ENCODE results near the gene ATG9B.
"Not testable (repeated sequence)": the region's sequence is repeated elsewhere in the genome, so short reads cannot be mapped to it uniquely, and the experiment has no call there.

The ATG9B gene

GRCh38 chr7:151056283-151056665 lies 32.0 kb upstream of the ATG9B start:
- H3K4me1 ChIP-seq (ENCODE audit: control insufficient read depth, insufficient read depth, low read length): peaks cover 34% of the 10 kb centered on the region

GRCh38 chr7:151053751-151054150 lies 29.5 kb upstream of the ATG9B start:
- Histone ChIP-seq H3K4me3 (ENCODE audit: low read length) (no peak overlapping the region), H3K4me1 (ENCODE audit: control insufficient read depth, insufficient read depth, low read length) (peaks cover 18% of the 10 kb centered on the region), H3K36me3 (ENCODE audit: control insufficient read depth, insufficient read depth, low read length) (no peaks in the 10 kb centered on the region), H3K9ac (ENCODE audit: low read length) (no peak overlapping the region), H3K9me3 (ENCODE audit: control insufficient read depth, low read length) (no peaks in the 10 kb centered on the region), H3K27me3 (ENCODE audit: control insufficient read depth, insufficient read depth, low read length) (peaks cover 13% of the 10 kb centered on the region)

More at GRCh38 chr7:151056283-151056665, 32.0 kb upstream of the ATG9B start:
- Histone ChIP-seq H3K27me3 (ENCODE audit: control insufficient read depth, insufficient read depth, low read length) (no peaks in the 10 kb centered on the region), H3K9ac (ENCODE audit: low read length) (no peak overlapping the region), H3K9me3 (ENCODE audit: control insufficient read depth, low read length) (no peaks in the 10 kb centered on the region), H3K4me3 (ENCODE audit: low read length) (no peak overlapping the region), H3K36me3 (ENCODE audit: control insufficient read depth, insufficient read depth, low read length) (no peaks in the 10 kb centered on the region)

- Histone ChIP-seq H3K27me3 (ENCODE audit: control insufficient read depth, insufficient read depth, low read length) (peaks cover 13% of the 10 kb centered on the region), H3K9ac (ENCODE audit: low read length) (no peak overlapping the region), H3K9me3 (ENCODE audit: control insufficient read depth, low read length) (no peaks in the 10 kb centered on the region), H3K4me3 (ENCODE audit: low read length) (no peak overlapping the region), H3K4me1 (ENCODE audit: control insufficient read depth, insufficient read depth, low read length) (peaks cover 12% of the 10 kb centered on the region), H3K36me3 (ENCODE audit: control insufficient read depth, insufficient read depth, low read length) (no peaks in the 10 kb centered on the region)
These were observed 28.8 kb upstream of the ATG9B start for GRCh38 chr7:151053096-151053495.

- Histone ChIP-seq H3K9me3 (ENCODE audit: control insufficient read depth, low read length) (no peaks in the 10 kb centered on the region), H3K36me3 (ENCODE audit: control insufficient read depth, insufficient read depth, low read length) (no peaks in the 10 kb centered on the region), H3K27me3 (ENCODE audit: control insufficient read depth, insufficient read depth, low read length) (peaks cover 13% of the 10 kb centered on the region), H3K9ac (ENCODE audit: low read length) (no peak overlapping the region), H3K4me1 (ENCODE audit: control insufficient read depth, insufficient read depth, low read length) (no peaks in the 10 kb centered on the region), H3K4me3 (ENCODE audit: low read length) (no peak overlapping the region)
These were observed 26.8 kb upstream of the ATG9B start for GRCh38 chr7:151051108-151051507.

GRCh38 chr7:151048911-151049463 lies 24.7 kb upstream of the ATG9B start:
- Histone ChIP-seq H3K36me3 (ENCODE audit: control insufficient read depth, insufficient read depth, low read length) (no peaks in the 10 kb centered on the region), H3K9ac (ENCODE audit: low read length) (no peak overlapping the region), H3K27me3 (ENCODE audit: control insufficient read depth, insufficient read depth, low read length) (peaks cover 13% of the 10 kb centered on the region), H3K4me3 (ENCODE audit: low read length) (no peak overlapping the region), H3K4me1 (ENCODE audit: control insufficient read depth, insufficient read depth, low read length) (no peaks in the 10 kb centered on the region), H3K9me3 (ENCODE audit: control insufficient read depth, low read length) (no peaks in the 10 kb centered on the region)

GRCh38 chr7:151047976-151048815 lies 23.9 kb upstream of the ATG9B start, which contains the start of gene ASIC3:
TSS of gene ASIC3 (plus strand) at chr7:151048531. CDS start at chr7:151048886, 355 bp downstream.
- no peak within 1 kb of the TSS for H3K9ac ChIP-seq (ENCODE audit: low read length)
- H3K36me3 ChIP-seq (ENCODE audit: control insufficient read depth, insufficient read depth, low read length): no peaks in the 10 kb centered on the region

GRCh38 chr7:151046603-151047573 lies 22.6 kb upstream of the ATG9B start:
- Histone ChIP-seq H3K27me3 (ENCODE audit: control insufficient read depth, insufficient read depth, low read length) (peaks cover 13% of the 10 kb centered on the region), H3K4me1 (ENCODE audit: control insufficient read depth, insufficient read depth, low read length) (no peaks in the 10 kb centered on the region), H3K36me3 (ENCODE audit: control insufficient read depth, insufficient read depth, low read length) (no peaks in the 10 kb centered on the region), H3K4me3 (ENCODE audit: low read length) (no peak overlapping the region), H3K9ac (ENCODE audit: low read length) (no peak overlapping the region), H3K9me3 (ENCODE audit: control insufficient read depth, low read length) (no peaks in the 10 kb centered on the region)

More at GRCh38 chr7:151047976-151048815, 23.9 kb upstream of the ATG9B start, which contains the start of gene ASIC3:
- Histone ChIP-seq H3K4me1 (ENCODE audit: control insufficient read depth, insufficient read depth, low read length) (no peaks in the 10 kb centered on the region), H3K4me3 (ENCODE audit: low read length) (no peak within 1 kb of the TSS), H3K9me3 (ENCODE audit: control insufficient read depth, low read length) (no peaks in the 10 kb centered on the region), H3K27me3 (ENCODE audit: control insufficient read depth, insufficient read depth, low read length) (peaks cover 13% of the 10 kb centered on the region)

GRCh38 chr7:151045967-151046366 lies 21.7 kb upstream of the ATG9B start:
- Histone ChIP-seq H3K9me3 (ENCODE audit: control insufficient read depth, low read length) (no peaks in the 10 kb centered on the region), H3K4me1 (ENCODE audit: control insufficient read depth, insufficient read depth, low read length) (no peaks in the 10 kb centered on the region), H3K4me3 (ENCODE audit: low read length) (no peak overlapping the region), H3K9ac (ENCODE audit: low read length) (no peak overlapping the region), H3K36me3 (ENCODE audit: control insufficient read depth, insufficient read depth, low read length) (no peaks in the 10 kb centered on the region), H3K27me3 (ENCODE audit: control insufficient read depth, insufficient read depth, low read length) (peaks cover 13% of the 10 kb centered on the region)

GRCh38 chr7:151045262-151045661 lies 21.0 kb upstream of the ATG9B start:
- no peaks in the 10 kb centered on the region for H3K36me3 ChIP-seq (ENCODE audit: control insufficient read depth, insufficient read depth, low read length)

GRCh38 chr7:151043959-151044358 lies 19.7 kb upstream of the ATG9B start:
- no peaks in the 10 kb centered on the region for H3K36me3 ChIP-seq (ENCODE audit: control insufficient read depth, insufficient read depth, low read length)
- no peak overlapping the region for H3K9ac ChIP-seq (ENCODE audit: low read length)
- H3K27me3 ChIP-seq (ENCODE audit: control insufficient read depth, insufficient read depth, low read length): no peaks in the 10 kb centered on the region
- H3K4me3 ChIP-seq (ENCODE audit: low read length): no peak overlapping the region
- peaks cover 16% of the 10 kb centered on the region for H3K4me1 ChIP-seq (ENCODE audit: control insufficient read depth, insufficient read depth, low read length)
- no peaks in the 10 kb centered on the region for H3K9me3 ChIP-seq (ENCODE audit: control insufficient read depth, low read length)

More at GRCh38 chr7:151045262-151045661, 21.0 kb upstream of the ATG9B start:
- H3K9ac ChIP-seq (ENCODE audit: low read length): no peak overlapping the region
- peaks cover 3% of the 10 kb centered on the region for H3K4me1 ChIP-seq (ENCODE audit: control insufficient read depth, insufficient read depth, low read length)
- H3K27me3 ChIP-seq (ENCODE audit: control insufficient read depth, insufficient read depth, low read length): peaks cover 8% of the 10 kb centered on the region
- no peak overlapping the region for H3K4me3 ChIP-seq (ENCODE audit: low read length)
- H3K9me3 ChIP-seq (ENCODE audit: control insufficient read depth, low read length): no peaks in the 10 kb centered on the region

GRCh38 chr7:151043449-151043848 lies 19.2 kb upstream of the ATG9B start:
- peaks cover 21% of the 10 kb centered on the region for H3K4me1 ChIP-seq (ENCODE audit: control insufficient read depth, insufficient read depth, low read length)
- not testable (repeated sequence) for H3K9me3 ChIP-seq (ENCODE audit: control insufficient read depth, low read length); H3K4me3 ChIP-seq (ENCODE audit: low read length); H3K27me3 ChIP-seq (ENCODE audit: control insufficient read depth, insufficient read depth, low read length); H3K36me3 ChIP-seq (ENCODE audit: control insufficient read depth, insufficient read depth, low read length); H3K9ac ChIP-seq (ENCODE audit: low read length)
